SK-N-SH treated with all-trans-retinoic acid at 6 μM for 48 hours (cell line): ENCODE measurements around the gene PBX1.
A peak's percentile ranks its signal among the peaks of the same experiment; 100 is the strongest.

Experiments
- ATAC-seq: fragments of 200-7000 bp; cut with Tn5 transposase; 3 replicates; pipeline ENCODE4 v1.9.1; 2020; ENCODE audit warnings: mild to moderate bottlenecking, moderate library complexity
- ARNTL ChIP-seq: fragments of 450-650 bp; formaldehyde crosslinking; IDR thresholded peaks from 2 replicates; pipeline ENCODE4 v1.5.0; 2020; ENCODE audit warnings: low read depth, mild to moderate bottlenecking, moderate library complexity, borderline replicate concordance
- CSDC2 ChIP-seq: fragments of 250-450 bp; sonication (Bioruptor Pico); IDR thresholded peaks from 2 replicates; pipeline ENCODE4 v1.5.0; 2020; ENCODE audit warnings: mild to moderate bottlenecking, moderate library complexity
- ESRRG ChIP-seq: fragments of 250-450 bp; sonication (Bioruptor Pico); IDR thresholded peaks from 2 replicates; pipeline ENCODE4 v1.6.1; 2021; ENCODE audit warnings: mild to moderate bottlenecking
- GLIS3 ChIP-seq: fragments of 250-450 bp; sonication (Bioruptor Pico); IDR thresholded peaks from 2 replicates; pipeline ENCODE4 v1.5.0; 2020; ENCODE audit warnings: mild to moderate bottlenecking, moderate library complexity
- ISL1 ChIP-seq: fragments of 250-450 bp; sonication (Bioruptor Pico); IDR thresholded peaks from 2 replicates; pipeline ENCODE4 v2.1.2; 2022; ENCODE audit warnings: mild to moderate bottlenecking, moderate library complexity
- OSR1 ChIP-seq: fragments of 250-450 bp; sonication (Bioruptor Pico); IDR thresholded peaks from 2 replicates; pipeline ENCODE4 v1.8.0; 2022; ENCODE audit warnings: moderate library complexity, mild to moderate bottlenecking, inconsistent platforms
- PPARA ChIP-seq: fragments of 250-450 bp; sonication (Bioruptor Pico); IDR thresholded peaks from 2 replicates; pipeline ENCODE4 v1.5.0; 2020; ENCODE audit warnings: mild to moderate bottlenecking, borderline replicate concordance
- RARB ChIP-seq: fragments of 250-450 bp; sonication (Bioruptor Pico); IDR thresholded peaks from 2 replicates; pipeline ENCODE4 v1.8.0; 2021; ENCODE audit warnings: mild to moderate bottlenecking, moderate library complexity
- SNAI2 ChIP-seq: fragments of 250-450 bp; sonication (Bioruptor Pico); IDR thresholded peaks from 2 replicates; pipeline ENCODE4 v1.5.0; 2020; ENCODE audit warnings: mild to moderate bottlenecking, moderate library complexity
- TCF4 ChIP-seq: fragments of 250-450 bp; sonication (Bioruptor Pico); IDR thresholded peaks from 2 replicates; pipeline ENCODE4 v1.8.0; 2021; ENCODE audit warnings: mild to moderate bottlenecking, moderate library complexity, borderline replicate concordance
- TOX ChIP-seq: fragments of 250-450 bp; sonication (Bioruptor Pico); IDR thresholded peaks from 2 replicates; pipeline ENCODE4 v1.8.0; 2021; ENCODE audit warnings: mild to moderate bottlenecking, moderate library complexity, borderline replicate concordance
- ZC3H10 ChIP-seq: fragments of 250-450 bp; sonication (Bioruptor Pico); IDR thresholded peaks from 2 replicates; pipeline ENCODE4 v1.5.1; 2021; ENCODE audit warnings: mild to moderate bottlenecking, moderate library complexity
- ZFP3 ChIP-seq: fragments of 250-450 bp; sonication (Bioruptor Pico); IDR thresholded peaks from 2 replicates; pipeline ENCODE4 v1.5.0; 2020; ENCODE audit warnings: mild to moderate bottlenecking, moderate library complexity
- ZFP30 ChIP-seq: fragments of 450-650 bp; formaldehyde crosslinking; IDR thresholded peaks from 2 replicates; pipeline ENCODE4 v1.5.0; 2022; ENCODE audit warnings: mild to moderate bottlenecking, moderate library complexity
- ZNF565 ChIP-seq: fragments of 450-650 bp; formaldehyde crosslinking; conservative IDR thresholded peaks from 2 replicates; pipeline ENCODE4 v1.5.0; 2020; ENCODE audit warnings: low read depth, mild to moderate bottlenecking, moderate library complexity
- ZNF70 ChIP-seq: fragments of 450-650 bp; formaldehyde crosslinking; IDR thresholded peaks from 2 replicates; pipeline ENCODE4 v1.5.0; 2020; ENCODE audit warnings: mild to moderate bottlenecking, moderate library complexity
- ZNF8 ChIP-seq: fragments of 450-650 bp; formaldehyde crosslinking; IDR thresholded peaks from 2 replicates; pipeline ENCODE4 v1.5.0; 2020; ENCODE audit warnings: mild to moderate bottlenecking, moderate library complexity
- TF ChIP-seq, protein P1 (sequence below): fragments of 250-450 bp; sonication (Bioruptor Pico); IDR thresholded peaks from 2 replicates; pipeline ENCODE4 v1.5.0; 2020; ENCODE audit warnings: mild to moderate bottlenecking, moderate library complexity
- TF ChIP-seq, protein P2 (sequence below): fragments of 250-450 bp; sonication (Bioruptor Pico); IDR thresholded peaks from 2 replicates; pipeline ENCODE4 v1.5.1; 2021; ENCODE audit warnings: mild to moderate bottlenecking, moderate library complexity
- TF ChIP-seq, protein P3 (sequence below): fragments of 250-450 bp; sonication (Bioruptor Pico); IDR thresholded peaks from 2 replicates; pipeline ENCODE4 v1.5.1; 2020; ENCODE audit warnings: low read depth, mild to moderate bottlenecking, moderate library complexity
- TF ChIP-seq, protein P4 (sequence below): fragments of 250-450 bp; sonication (Bioruptor Pico); IDR thresholded peaks from 2 replicates; pipeline ENCODE4 v1.8.0; 2021; ENCODE audit warnings: low read depth, mild to moderate bottlenecking, moderate library complexity, borderline replicate concordance

PBX1 gene

DNA sequence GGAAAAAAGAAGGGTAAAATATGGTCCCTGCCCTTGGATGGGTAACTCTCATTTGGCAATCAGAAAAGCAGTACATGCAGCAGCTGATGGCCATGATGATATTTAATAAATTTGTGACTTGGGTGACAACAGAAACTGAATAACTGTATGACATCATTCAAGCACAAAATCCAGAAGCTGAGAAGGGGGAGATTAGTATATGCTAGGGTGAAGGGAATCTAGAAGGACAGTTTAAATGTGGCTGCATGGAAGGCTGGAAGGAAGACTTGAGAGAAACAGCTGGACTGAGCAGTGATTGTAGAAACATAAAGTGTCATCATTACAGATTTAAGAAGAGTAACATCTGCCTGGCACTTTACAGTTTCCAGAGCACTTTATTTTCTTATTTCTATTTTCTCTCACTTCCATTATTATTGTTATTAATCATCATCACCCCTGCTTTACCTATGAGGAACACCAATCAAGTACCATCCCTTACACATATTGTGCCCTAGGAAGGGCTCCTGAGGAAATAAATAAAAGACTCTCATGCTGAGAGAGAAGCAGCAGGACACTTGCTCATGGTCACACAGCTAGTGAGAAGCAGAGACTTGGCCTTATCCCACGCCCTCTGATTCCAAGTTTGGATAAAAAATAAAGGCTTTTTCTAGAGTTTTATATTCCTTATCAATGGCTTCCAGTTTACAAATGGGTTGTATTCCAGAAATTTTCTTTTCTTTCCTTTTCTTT, 207.2 kb downstream of the PBX1 start:
- peak; percentile 10 for ATAC-seq

DNA sequence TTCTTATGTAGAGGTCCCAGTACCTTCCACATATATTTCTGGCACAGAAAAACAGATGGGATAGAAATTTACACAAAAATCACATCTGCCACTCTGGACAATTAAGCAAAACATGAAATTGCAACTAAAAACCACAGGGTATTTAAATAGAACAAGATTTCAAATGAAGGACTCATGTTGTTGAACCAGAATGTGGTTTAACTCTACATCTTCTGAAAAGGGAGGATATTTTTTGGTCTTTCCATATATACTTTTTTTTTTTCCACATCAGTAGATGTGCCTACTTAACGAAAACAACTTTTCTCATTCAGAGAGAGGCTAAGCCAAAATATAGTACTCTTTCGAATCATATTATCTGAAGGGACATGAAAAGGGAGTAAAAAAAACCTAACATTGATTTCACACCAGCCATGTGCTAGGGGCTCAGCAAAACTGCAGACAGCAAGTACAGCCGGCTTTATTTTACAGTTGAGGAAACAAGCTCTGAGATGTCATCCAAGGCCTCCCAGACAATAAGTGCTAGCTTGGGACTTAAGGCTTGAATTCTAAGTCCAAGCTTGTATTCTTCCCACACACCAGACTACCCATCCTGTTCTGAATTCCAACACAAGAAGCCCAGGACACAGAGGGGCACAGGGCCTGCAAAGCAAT, 208.9 kb downstream of the PBX1 start:
- TF ChIP-seq ZFP3 (no peak), RARB (CRISPR knock-in tag) (no peak), OSR1 (CRISPR knock-in tag) (no peak), ZC3H10 (CRISPR knock-in tag) (no peak), SNAI2 (CRISPR knock-in tag) (no peak), TOX (peak; percentile 16; the same call in 1 of the 2 replicates), ESRRG (no peak), ZFP30 (CRISPR knock-in tag) (no peak)
- ATAC-seq: no peak

More for the DNA sequence above, 207.2 kb downstream of the PBX1 start:
- TF ChIP-seq ZNF8: no peak
- TF ChIP-seq CSDC2: no peak
- TF ChIP-seq ZNF70 (CRISPR knock-in tag): no peak
- no peak for TF ChIP-seq ZNF565
- TF ChIP-seq ZFP3: no peak
- no peak for TF ChIP-seq TCF4 (CRISPR knock-in tag)
- TF ChIP-seq SNAI2 (CRISPR knock-in tag): no peak
- TF ChIP-seq RARB (CRISPR knock-in tag): no peak
- no peak for TF ChIP-seq ARNTL (CRISPR knock-in tag)
- TF ChIP-seq GLIS3 (CRISPR knock-in tag): no peak
- TF ChIP-seq ZFP30 (CRISPR knock-in tag): no peak
- TF ChIP-seq, protein P1, sequence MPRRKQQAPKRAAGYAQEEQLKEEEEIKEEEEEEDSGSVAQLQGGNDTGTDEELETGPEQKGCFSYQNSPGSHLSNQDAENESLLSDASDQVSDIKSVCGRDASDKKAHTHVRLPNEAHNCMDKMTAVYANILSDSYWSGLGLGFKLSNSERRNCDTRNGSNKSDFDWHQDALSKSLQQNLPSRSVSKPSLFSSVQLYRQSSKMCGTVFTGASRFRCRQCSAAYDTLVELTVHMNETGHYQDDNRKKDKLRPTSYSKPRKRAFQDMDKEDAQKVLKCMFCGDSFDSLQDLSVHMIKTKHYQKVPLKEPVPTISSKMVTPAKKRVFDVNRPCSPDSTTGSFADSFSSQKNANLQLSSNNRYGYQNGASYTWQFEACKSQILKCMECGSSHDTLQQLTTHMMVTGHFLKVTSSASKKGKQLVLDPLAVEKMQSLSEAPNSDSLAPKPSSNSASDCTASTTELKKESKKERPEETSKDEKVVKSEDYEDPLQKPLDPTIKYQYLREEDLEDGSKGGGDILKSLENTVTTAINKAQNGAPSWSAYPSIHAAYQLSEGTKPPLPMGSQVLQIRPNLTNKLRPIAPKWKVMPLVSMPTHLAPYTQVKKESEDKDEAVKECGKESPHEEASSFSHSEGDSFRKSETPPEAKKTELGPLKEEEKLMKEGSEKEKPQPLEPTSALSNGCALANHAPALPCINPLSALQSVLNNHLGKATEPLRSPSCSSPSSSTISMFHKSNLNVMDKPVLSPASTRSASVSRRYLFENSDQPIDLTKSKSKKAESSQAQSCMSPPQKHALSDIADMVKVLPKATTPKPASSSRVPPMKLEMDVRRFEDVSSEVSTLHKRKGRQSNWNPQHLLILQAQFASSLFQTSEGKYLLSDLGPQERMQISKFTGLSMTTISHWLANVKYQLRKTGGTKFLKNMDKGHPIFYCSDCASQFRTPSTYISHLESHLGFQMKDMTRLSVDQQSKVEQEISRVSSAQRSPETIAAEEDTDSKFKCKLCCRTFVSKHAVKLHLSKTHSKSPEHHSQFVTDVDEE (CRISPR knock-in tag): no peak
- TF ChIP-seq PPARA (CRISPR knock-in tag): no peak
- TF ChIP-seq TOX: no peak
- TF ChIP-seq, protein P2, sequence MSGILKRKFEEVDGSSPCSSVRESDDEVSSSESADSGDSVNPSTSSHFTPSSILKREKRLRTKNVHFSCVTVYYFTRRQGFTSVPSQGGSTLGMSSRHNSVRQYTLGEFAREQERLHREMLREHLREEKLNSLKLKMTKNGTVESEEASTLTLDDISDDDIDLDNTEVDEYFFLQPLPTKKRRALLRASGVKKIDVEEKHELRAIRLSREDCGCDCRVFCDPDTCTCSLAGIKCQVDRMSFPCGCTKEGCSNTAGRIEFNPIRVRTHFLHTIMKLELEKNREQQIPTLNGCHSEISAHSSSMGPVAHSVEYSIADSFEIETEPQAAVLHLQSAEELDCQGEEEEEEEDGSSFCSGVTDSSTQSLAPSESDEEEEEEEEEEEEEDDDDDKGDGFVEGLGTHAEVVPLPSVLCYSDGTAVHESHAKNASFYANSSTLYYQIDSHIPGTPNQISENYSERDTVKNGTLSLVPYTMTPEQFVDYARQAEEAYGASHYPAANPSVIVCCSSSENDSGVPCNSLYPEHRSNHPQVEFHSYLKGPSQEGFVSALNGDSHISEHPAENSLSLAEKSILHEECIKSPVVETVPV (CRISPR knock-in tag): no peak
- TF ChIP-seq ESRRG: no peak

DNA sequence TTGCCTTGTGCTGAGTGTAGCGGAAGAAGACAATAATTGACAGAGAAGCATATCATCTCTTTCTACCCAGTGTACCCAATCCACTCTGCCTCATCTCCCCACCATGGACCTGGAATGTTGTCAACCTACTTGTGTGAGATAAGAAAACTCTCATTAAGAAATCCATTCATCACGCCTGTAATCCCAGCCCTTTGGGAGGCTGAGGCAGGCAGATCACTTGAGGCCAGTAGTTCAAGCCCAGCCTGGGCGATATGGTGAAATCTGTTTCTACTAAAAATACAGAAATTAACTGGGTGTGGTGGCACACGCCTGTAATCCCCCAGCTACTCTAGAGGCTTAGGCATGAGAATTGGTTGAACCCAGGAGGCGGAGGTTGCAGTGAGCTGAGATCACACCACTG, 209.6 kb downstream of the PBX1 start:
- ATAC-seq: no peak
- TF ChIP-seq ISL1 (CRISPR knock-in tag) (no peak), TOX (no peak), GLIS3 (CRISPR knock-in tag) (no peak), SNAI2 (CRISPR knock-in tag) (no peak), ZFP30 (CRISPR knock-in tag) (no peak), ZNF8 (no peak), ZFP3 (no peak), ZC3H10 (CRISPR knock-in tag) (no peak), ARNTL (CRISPR knock-in tag) (no peak), TCF4 (CRISPR knock-in tag) (no peak), RARB (CRISPR knock-in tag) (no peak)
- TF ChIP-seq, protein P3, sequence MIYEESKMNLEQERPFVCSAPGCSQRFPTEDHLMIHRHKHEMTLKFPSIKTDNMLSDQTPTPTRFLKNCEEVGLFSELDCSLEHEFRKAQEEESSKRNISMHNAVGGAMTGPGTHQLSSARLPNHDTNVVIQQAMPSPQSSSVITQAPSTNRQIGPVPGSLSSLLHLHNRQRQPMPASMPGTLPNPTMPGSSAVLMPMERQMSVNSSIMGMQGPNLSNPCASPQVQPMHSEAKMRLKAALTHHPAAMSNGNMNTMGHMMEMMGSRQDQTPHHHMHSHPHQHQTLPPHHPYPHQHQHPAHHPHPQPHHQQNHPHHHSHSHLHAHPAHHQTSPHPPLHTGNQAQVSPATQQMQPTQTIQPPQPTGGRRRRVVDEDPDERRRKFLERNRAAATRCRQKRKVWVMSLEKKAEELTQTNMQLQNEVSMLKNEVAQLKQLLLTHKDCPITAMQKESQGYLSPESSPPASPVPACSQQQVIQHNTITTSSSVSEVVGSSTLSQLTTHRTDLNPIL (CRISPR knock-in tag): no peak
- TF ChIP-seq, protein P4, sequence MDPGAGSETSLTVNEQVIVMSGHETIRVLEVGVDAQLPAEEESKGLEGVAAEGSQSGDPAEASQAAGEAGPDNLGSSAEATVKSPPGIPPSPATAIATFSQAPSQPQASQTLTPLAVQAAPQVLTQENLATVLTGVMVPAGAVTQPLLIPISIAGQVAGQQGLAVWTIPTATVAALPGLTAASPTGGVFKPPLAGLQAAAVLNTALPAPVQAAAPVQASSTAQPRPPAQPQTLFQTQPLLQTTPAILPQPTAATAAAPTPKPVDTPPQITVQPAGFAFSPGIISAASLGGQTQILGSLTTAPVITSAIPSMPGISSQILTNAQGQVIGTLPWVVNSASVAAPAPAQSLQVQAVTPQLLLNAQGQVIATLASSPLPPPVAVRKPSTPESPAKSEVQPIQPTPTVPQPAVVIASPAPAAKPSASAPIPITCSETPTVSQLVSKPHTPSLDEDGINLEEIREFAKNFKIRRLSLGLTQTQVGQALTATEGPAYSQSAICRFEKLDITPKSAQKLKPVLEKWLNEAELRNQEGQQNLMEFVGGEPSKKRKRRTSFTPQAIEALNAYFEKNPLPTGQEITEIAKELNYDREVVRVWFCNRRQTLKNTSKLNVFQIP: no peak
- TF ChIP-seq, protein P1 (CRISPR knock-in tag): no peak
- TF ChIP-seq, all 23 proteins: peak for 0
